Muscle of leg (tissue), 11 donors: ENCODE results near the gene NLRX1. TPM values are rescaled to one million over a fixed set of nuclear protein-coding genes. Genes with fewer than 3 reads are reported as not detected.

ENCODE experiments used
- DNase-seq: peaks from one replicate; pipeline ENCODE4 v3.0.0; 2013
- H3K27ac ChIP-seq: one replicate; pipeline ENCODE4 v1.5.1; 2013; ENCODE audit warnings: mild to moderate bottlenecking, low read length, control low read depth
- H3K27me3 ChIP-seq: one replicate; pipeline ENCODE4 v1.6.1; 2013; ENCODE audit warnings: low read length; ENCODE audit not compliant: control insufficient read depth, insufficient read depth
- H3K36me3 ChIP-seq: one replicate; pipeline ENCODE4 v1.6.1; 2013; ENCODE audit warnings: low read length; ENCODE audit not compliant: control insufficient read depth, insufficient read depth
- H3K4me1 ChIP-seq: one replicate; pipeline ENCODE4 v1.6.1; 2013; ENCODE audit warnings: low read length; ENCODE audit not compliant: control insufficient read depth, insufficient read depth
- H3K4me3 ChIP-seq: one replicate; pipeline ENCODE4 v1.5.1; 2013; ENCODE audit warnings: low read length, control low read depth
- H3K9me3 ChIP-seq: replicated peaks from 2 replicates; pipeline ENCODE4 v1.6.1; 2013; ENCODE audit warnings: low read depth, low read length; ENCODE audit not compliant: control insufficient read depth
- WGBS: methylation state at CpG from one replicate; pipeline ENCODE4 v1.1.5; 2013; ENCODE audit warnings: missing lambda C conversion rate; ENCODE audit not compliant: insufficient coverage; 5-methylcytosine and 5-hydroxymethylcytosine counted together
- polyA plus RNA-seq, 8 donors: library from polyadenylated mRNA; unstranded; fragments of 120-200 nt; gene quantifications; one replicate each; pipeline versions ENCODE4 v1.2.1 to v1.2.3, GENCODE V29; 2013; ENCODE audit warnings: inconsistent platforms in 1 of 8, low replicate concordance in 1 of 8; ENCODE audit not compliant: insufficient read length in 8 of 8, insufficient read depth in 1 of 8
- total RNA-seq: library from RNA; stranded (reverse); fragments of 120-200 nt; gene quantifications from one replicate; pipeline ENCODE4 v1.2.4, GENCODE V29; 2013

Gene NLRX1
- total and polyA plus RNA-seq, 9 donors = 10.2 to 13.8 (median 11.6) TPM

GRCh38 chr11:119167933-119168332 is 592 bp upstream of the NLRX1 start:
- no peaks in the 10 kb centered on the region for H3K9me3 ChIP-seq
- H3K27me3 ChIP-seq = no peaks in the 10 kb centered on the region
- H3K4me1 ChIP-seq = peaks cover 14% of the 10 kb centered on the region
- DNase-seq = no peak
- H3K27ac ChIP-seq = no peak overlapping the region
- no peaks in the 10 kb centered on the region for H3K36me3 ChIP-seq
- 90% methylated on average over 2 of the region's 6 CpGs for WGBS
- no peak overlapping the region for H3K4me3 ChIP-seq

GRCh38 chr11:119169282-119169719 is 776 bp downstream of the NLRX1 start:
- peaks cover 9% of the 10 kb centered on the region for H3K36me3 ChIP-seq
- WGBS = 24% methylated on average over 14 of the region's 15 CpGs
- no peaks in the 10 kb centered on the region for H3K27me3 ChIP-seq
- H3K4me3 ChIP-seq = peak overlapping the region; percentile 69
- no peaks in the 10 kb centered on the region for H3K9me3 ChIP-seq
- H3K4me1 ChIP-seq = peaks cover 14% of the 10 kb centered on the region
- peak; percentile 66 for DNase-seq
- peak overlapping the region; percentile 75 for H3K27ac ChIP-seq

- DNase-seq = no peak
These were observed 4.0 kb downstream of the NLRX1 start for GRCh38 chr11:119172513-119172912.

GRCh38 chr11:119173453-119173852 is 4.9 kb downstream of the NLRX1 start:
- WGBS = 94% methylated on average over 21 of the region's 21 CpGs
- H3K36me3 ChIP-seq = peaks cover 36% of the 10 kb centered on the region
- no peaks in the 10 kb centered on the region for H3K27me3 ChIP-seq
- H3K4me1 ChIP-seq = peaks cover 15% of the 10 kb centered on the region
- H3K4me3 ChIP-seq = no peak overlapping the region
- H3K27ac ChIP-seq = no peak overlapping the region
- no peaks in the 10 kb centered on the region for H3K9me3 ChIP-seq
- no peak for DNase-seq

More at GRCh38 chr11:119172513-119172912, 4.0 kb downstream of the NLRX1 start:
- Histone ChIP-seq H3K27ac (no peak overlapping the region), H3K9me3 (no peaks in the 10 kb centered on the region), H3K4me3 (no peak overlapping the region), H3K4me1 (peaks cover 14% of the 10 kb centered on the region), H3K36me3 (peaks cover 31% of the 10 kb centered on the region), H3K27me3 (no peaks in the 10 kb centered on the region)
- WGBS = 44% methylated on average over 1 of the region's 2 CpGs

GRCh38 chr11:119175493-119176077 is 7.1 kb downstream of the NLRX1 start:
- Histone ChIP-seq H3K4me3 (no peak overlapping the region), H3K4me1 (peaks cover 3% of the 10 kb centered on the region), H3K9me3 (no peaks in the 10 kb centered on the region), H3K27me3 (no peaks in the 10 kb centered on the region), H3K27ac (no peak overlapping the region), H3K36me3 (peaks cover 44% of the 10 kb centered on the region)
- no peak for DNase-seq
- WGBS = no CpG with 5 or more reads among the region's 6 CpGs

GRCh38 chr11:119178166-119178680 is 9.7 kb downstream of the NLRX1 start:
- Histone ChIP-seq H3K27ac (peak overlapping the region; percentile 3), H3K4me3 (no peak overlapping the region), H3K4me1 (peaks cover 3% of the 10 kb centered on the region), H3K9me3 (no peaks in the 10 kb centered on the region), H3K36me3 (peaks cover 64% of the 10 kb centered on the region), H3K27me3 (no peaks in the 10 kb centered on the region)
- DNase-seq = no peak
- 33% methylated on average over 1 of the region's 4 CpGs for WGBS

- Histone ChIP-seq H3K27me3 (no peaks in the 10 kb centered on the region), H3K36me3 (peaks cover 60% of the 10 kb centered on the region), H3K4me1 (peaks cover 3% of the 10 kb centered on the region), H3K9me3 (no peaks in the 10 kb centered on the region), H3K27ac (no peak overlapping the region), H3K4me3 (no peak overlapping the region)
- WGBS = 99% methylated on average over 6 of the region's 6 CpGs
- DNase-seq = no peak
These were observed 10.8 kb downstream of the NLRX1 start for GRCh38 chr11:119179342-119179741.

- Histone ChIP-seq H3K27ac (no peak overlapping the region), H3K27me3 (no peaks in the 10 kb centered on the region), H3K36me3 (peaks cover 54% of the 10 kb centered on the region), H3K4me1 (peaks cover 3% of the 10 kb centered on the region), H3K4me3 (no peak overlapping the region), H3K9me3 (no peaks in the 10 kb centered on the region)
- WGBS = 92% methylated on average over 10 of the region's 10 CpGs
- no peak for DNase-seq
These were observed 11.5 kb downstream of the NLRX1 start for GRCh38 chr11:119179983-119180382.

GRCh38 chr11:119180729-119181676 is 12.5 kb downstream of the NLRX1 start:
- DNase-seq = no peak
- 93% methylated on average over 3 of the region's 6 CpGs for WGBS
- no peaks in the 10 kb centered on the region for H3K9me3 ChIP-seq
- H3K36me3 ChIP-seq = peaks cover 44% of the 10 kb centered on the region
- no peak overlapping the region for H3K4me3 ChIP-seq
- H3K4me1 ChIP-seq = peaks cover 3% of the 10 kb centered on the region
- no peaks in the 10 kb centered on the region for H3K27me3 ChIP-seq
- H3K27ac ChIP-seq = no peak overlapping the region
